Measurements from ENCODE around the gene IGLL5.

IGLL5 gene

DNA sequence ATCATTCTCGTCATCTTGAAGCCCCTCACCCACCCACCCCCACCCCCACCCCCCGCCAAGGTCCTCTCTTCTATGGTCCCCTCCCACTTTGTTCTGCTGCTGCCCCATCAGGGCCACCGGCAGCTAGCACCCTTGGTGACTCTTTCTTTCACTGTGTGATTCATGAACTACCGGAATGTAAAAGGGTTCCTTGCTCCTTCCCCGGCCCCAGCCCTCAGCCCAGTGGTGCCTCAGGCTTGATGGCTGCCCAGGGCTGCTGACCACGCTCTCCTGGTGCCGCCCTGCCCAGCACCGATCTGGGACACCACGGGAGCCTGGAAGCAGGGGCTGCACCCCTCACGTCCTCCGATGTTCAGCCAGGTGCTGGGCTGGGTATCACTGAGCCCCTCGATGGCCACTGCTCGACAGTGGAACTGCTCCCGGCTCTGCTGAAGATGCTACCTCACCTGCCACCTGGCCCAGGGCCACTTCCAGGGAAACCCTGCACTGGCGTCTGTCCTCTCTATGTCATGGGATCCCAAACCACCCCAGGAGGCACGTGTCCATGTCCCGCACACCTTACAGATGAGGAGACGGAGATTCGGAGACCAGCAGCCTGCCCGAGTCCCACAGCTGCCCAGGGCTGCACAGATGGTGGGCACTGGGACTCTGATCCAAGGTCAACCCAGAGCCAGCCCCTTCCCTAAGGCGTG lies 39.7 kb downstream of the IGLL5 start:
- DNase-seq: no peak

DNA sequence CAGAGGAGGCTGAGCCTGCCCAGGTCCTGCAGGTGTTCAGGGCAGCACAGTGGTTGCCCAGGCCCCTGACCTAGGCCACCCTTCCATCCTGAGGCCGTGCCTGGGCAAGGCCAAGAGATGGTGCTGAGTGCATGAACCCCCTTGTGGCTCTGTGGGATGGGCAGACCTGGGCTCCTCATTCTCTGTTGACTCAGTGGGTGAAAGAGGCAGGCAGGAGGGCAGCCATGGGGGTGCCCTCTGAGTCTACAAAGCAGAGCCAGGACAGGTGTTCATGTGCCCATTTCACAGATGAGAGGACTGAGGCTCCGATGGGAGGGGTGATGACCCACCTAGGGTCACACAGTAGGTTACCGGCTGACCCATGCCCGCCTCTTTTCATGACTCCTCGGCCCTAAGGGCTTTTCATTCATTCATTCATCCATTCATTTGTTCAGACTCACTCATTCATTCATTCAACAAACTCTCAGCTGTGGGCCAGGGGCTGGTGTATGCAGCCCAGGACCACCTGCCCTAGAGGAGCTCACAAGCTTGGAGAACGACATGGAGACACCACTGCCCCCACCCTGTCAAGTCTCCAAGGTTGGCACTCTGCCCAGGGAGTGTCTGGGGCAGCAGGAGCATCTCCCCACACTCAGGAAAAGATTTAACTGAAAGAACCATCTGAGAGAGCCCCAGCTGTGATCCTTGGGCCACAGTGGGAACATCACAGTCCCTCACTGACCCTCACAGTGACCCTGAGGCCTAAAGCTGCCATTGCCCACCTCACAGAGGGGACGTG lies 40.5 kb downstream of the IGLL5 start:
- no peak for DNase-seq

GRCh38 chr22:22928666-22929380 lies 41.2 kb downstream of the IGLL5 start:
- DNase-seq: peak; percentile 97 to 99

DNA sequence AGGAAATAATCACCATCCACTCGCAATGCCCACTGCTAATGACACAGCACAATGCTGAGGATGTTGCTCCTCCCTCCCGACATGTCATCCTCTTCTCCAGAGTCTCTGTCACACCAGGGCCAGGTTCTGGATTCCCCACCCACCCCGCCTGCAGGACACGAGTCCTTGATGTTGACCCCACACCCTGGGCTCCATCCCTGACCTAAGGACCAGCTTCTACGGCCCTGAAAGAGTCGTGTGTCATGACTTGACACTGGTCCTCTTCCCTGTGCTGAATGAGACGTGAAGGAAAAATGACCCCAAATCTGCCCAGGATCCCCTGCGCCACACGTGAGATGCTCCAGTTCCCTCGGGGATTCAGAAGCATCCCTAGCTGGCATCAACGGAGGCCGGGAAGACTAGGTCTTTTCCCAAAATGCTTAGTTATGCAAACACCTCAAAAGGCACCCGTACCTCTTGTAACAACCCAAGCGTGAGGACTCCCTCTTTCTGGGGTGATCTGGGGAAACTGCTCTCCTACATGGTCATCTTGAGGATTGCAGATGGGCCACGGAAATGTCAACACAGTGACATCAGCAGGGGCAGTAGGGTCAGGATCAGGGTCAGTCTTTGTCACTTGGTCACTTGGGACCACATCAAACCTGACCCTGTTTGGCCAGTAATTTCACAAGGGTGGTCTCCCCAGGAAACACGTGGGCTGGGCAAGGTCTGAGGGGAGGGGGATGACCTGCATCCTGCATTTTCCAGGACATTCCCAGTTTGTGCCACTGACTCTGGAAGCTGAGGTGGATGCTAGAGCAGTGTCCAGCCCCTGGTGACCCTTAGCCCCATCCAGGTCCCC lies 42.0 kb downstream of the IGLL5 start:
- DNase-seq: peak; percentile 44 to 61

DNA sequence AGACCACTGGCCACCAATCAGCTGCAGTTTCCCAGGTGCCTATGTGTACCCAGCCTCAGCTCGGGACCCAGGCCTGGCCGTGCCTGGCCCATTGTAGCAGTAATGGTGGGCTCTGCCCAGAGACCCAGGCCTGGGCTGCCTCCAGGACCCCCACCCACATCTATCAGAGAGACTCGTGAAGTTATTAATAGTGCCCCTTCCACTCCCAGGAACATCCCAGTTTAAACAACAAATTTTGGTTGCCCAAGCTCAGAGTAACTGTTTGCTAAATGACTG lies 42.5 kb downstream of the IGLL5 start:
- peak in 1 of 2 donors; percentile 9 for DNase-seq

DNA sequence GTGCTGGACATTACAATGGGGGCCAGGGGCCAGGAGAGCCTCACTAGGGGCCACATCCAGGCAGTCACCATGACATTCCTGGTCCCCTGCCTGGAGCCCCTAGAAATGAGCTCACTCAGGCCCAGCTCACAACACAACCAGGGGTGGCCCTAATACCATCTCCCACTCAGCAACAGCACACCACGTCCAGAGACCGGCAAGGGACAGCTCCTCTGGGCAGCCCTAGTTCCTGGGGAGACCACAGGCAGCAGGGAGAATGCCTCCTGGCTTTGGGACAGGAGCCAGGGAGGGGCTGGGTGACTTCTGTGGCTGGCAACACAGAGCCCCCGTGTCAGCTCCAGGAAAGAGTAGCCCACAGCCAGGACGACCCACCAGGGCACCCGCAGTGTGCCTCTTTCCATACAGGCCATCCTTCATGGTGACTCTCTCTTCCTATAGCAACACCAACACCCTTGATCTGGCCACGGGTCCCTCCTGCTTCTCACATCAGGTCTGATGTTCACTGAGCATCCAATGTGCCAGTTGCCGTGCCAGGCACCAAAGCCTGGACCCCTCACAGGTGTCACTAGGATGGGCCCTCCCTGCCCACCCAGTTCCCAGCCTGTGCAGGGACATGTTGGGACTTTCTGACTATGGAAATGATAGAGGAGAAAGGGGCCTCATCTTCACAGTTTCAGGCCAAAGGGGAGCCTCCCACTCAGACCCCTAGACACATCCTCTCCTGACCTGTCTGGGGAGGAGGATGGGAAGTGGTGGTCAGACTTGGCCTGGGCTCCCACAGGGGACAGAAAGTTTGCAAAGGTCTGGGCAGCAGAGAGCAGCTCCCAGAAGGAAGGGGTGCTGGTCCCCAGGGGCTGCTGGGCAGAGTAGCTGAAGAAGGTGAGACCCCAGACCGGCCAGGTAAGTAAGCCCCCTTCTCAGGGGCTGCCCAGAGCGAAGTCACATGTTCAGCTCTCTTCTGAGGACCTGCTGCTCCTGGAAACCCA lies 43.2 kb downstream of the IGLL5 start:
- DNase-seq: peak in 1 of 2 donors; percentile 28

GRCh38 chr22:22931557-22932270 lies 44.1 kb downstream of the IGLL5 start:
- no peak for DNase-seq

DNA sequence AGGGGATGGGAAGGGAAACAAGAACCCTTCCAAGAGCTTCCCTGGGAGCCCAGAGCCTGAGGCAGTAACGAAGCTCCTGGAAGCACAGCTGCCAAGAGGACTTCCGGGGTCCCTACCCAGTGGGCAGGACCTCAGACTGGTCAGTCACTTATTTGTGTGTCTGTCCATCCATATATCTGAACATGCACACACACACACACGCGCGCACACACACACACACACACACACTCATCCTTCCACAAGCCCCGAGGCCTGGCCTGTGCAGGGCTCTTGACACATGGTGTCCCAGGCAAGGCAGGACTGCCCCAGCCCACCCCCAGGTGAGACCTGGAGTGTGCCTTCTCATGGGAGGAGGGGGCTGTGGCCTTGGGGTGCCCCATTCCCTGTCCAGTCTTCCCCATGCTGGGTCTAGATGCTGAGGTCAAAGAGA lies 44.9 kb downstream of the IGLL5 start:
- DNase-seq: no peak

DNA sequence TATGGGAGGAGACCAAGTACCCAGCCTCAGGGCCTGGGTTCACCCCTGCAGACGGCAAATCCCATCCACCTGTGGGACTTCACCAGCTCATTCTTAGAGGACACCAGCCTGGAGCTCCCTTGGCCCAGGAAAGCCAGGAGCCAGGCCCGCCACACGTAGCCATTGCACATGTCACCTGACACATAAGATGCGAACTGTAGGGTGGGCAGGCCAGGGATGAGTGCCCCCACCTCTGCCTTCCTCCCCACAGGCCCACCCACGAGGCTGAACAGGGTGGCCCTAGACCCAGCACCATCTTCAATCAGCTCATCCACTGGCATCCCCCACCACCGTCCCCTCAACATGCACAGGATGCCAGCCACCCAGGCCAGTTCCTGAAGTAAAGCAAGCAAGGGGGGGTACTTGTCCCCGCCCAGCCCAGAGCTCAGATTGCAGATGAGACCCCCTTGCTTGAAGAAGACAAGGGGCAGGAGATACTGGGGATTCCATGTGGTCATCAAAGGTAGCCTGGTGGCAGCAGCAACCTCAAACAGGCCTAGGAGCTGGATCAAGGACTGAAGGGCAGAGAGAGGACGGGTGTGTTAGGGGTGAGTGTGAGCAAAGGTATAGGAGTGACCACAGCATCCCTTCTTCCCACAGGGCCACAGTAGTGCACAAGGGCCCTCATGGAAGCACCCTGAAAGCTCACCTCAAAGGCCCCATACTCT lies 45.6 kb downstream of the IGLL5 start:
- no peak for DNase-seq

GRCh38 chr22:22933807-22934542 lies 46.4 kb downstream of the IGLL5 start:
- no peak for DNase-seq

DNA sequence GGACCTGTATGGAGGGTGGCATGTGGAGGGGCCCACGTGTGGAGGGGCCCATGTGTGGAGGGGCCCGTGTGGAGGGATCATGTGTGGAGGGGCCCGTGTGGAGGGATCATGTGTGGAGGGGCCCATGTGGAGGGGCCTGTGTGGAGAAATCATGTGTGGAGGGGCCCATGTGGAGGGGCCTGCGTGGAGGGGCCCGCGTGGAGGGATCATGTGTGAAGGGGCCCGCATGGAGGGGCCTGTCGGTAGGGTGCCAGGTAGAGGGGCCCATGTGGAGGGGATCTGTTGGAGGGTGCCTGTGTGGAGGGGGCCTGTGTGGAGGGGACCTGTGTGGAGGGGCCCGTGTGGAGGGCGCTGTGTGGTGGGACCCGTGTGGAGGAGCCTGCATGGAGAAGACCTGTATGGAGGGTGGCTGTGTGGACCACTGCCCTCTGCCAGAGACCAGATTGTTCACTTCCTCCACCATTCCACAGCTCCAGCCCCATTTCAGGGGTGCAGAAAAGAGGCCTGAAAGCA lies 47.0 kb downstream of the IGLL5 start:
- DNase-seq: no peak

- no peak for DNase-seq
Observed at GRCh38 chr22:22935056-22935545, 47.5 kb downstream of the IGLL5 start.

- DNase-seq: peak; percentile 23 to 55
Observed at GRCh38 chr22:22935546-22936157, 48.0 kb downstream of the IGLL5 start.

DNA sequence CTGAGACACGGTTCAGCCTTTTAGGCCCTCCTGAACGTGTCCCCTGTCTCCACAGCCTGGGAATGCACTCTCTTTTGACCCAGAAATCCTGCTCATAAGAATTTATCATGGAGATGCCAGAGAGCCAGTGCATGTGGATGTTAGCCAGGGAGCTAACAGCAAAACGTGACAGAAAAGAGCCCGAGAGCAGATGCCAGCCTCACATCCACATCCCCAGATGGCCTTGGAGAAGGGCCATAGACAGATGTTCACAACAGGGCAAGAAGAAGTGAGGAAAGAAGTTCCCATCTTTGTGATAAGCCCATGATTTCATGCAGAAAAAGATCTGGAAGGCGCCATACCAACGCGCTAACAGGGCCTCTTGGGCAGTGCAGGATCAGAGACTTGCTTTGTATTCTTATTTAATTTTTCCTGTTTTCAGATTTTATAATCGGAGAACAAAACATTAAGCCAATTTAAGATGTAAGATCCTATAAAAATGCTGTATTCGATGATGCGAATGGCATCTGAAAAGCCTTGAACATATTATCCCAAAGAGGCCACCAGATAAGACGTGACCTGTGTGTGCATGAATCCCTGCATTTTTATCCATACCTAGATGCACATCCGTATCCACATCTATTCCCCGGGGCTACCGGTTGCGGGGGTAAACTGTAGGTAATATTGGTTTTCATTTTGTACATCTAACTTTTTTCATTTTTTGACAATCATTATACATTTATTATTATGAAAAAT lies 48.7 kb downstream of the IGLL5 start:
- no peak for DNase-seq

- no peak for DNase-seq
Observed at GRCh38 chr22:22936915-22937656, 49.5 kb downstream of the IGLL5 start.

GRCh38 chr22:22937894-22938480 lies 50.4 kb downstream of the IGLL5 start:
- DNase-seq: no peak
